H9 (cell line): ENCODE results near the gene PTDSS2. TPM values are rescaled to one million over a fixed set of nuclear protein-coding genes. Genes with fewer than 3 reads are reported as not detected.

Experiments
- DNase-seq: peaks from one replicate; pipeline ENCODE4 v3.0.0-alpha.2; 2017
- H2AFZ ChIP-seq: one replicate; pipeline ENCODE4 v1.6.1; 2013; ENCODE audit warnings: mild to moderate bottlenecking, low read length, control low read depth, moderate library complexity
- H2AK5ac ChIP-seq: 2 replicates; pipeline ENCODE4 v1.6.1; 2013; ENCODE audit warnings: low read length, control low read depth, mixed read lengths; ENCODE audit not compliant: insufficient read length
- H2BK120ac ChIP-seq: one replicate; pipeline ENCODE4 v1.6.1; 2013; ENCODE audit warnings: low read depth, mild to moderate bottlenecking, low read length, control low read depth, inconsistent platforms; ENCODE audit not compliant: poor library complexity, severe bottlenecking
- H2BK12ac ChIP-seq: 2 replicates; pipeline ENCODE4 v1.6.1; 2013; ENCODE audit warnings: low read length, control low read depth, mixed read lengths, low read depth; ENCODE audit not compliant: insufficient read length
- H2BK15ac ChIP-seq: 2 replicates; pipeline ENCODE4 v1.6.1; 2013; ENCODE audit warnings: low read depth, low read length, control low read depth
- H2BK20ac ChIP-seq: one replicate; pipeline ENCODE4 v1.6.1; 2013; ENCODE audit warnings: low read depth, mild to moderate bottlenecking, low read length, control low read depth, inconsistent platforms; ENCODE audit not compliant: poor library complexity, severe bottlenecking
- H2BK5ac ChIP-seq: 2 replicates; pipeline ENCODE4 v1.6.1; 2013; ENCODE audit warnings: low read length, control low read depth, mixed read lengths; ENCODE audit not compliant: insufficient read length
- H3K14ac ChIP-seq: 2 replicates; pipeline ENCODE4 v1.6.1; 2013; ENCODE audit warnings: low read length, control low read depth; ENCODE audit not compliant: insufficient read depth
- H3K18ac ChIP-seq: 2 replicates; pipeline ENCODE4 v1.6.1; 2013; ENCODE audit warnings: low read depth, mild to moderate bottlenecking, mixed read lengths, low read length, control low read depth; ENCODE audit not compliant: insufficient read length
- H3K23ac ChIP-seq: 2 replicates; pipeline ENCODE4 v1.6.1; 2013; ENCODE audit warnings: low read length, control low read depth, mixed read lengths, low read depth; ENCODE audit not compliant: insufficient read length
- H3K23me2 ChIP-seq: 2 replicates; pipeline ENCODE4 v1.6.1; 2013; ENCODE audit warnings: low read depth, mild to moderate bottlenecking, mixed read lengths, low read length, control low read depth; ENCODE audit not compliant: insufficient read length, poor library complexity, severe bottlenecking
- H3K27ac ChIP-seq: 2 replicates; pipeline ENCODE4 v1.5.1; 2013; ENCODE audit warnings: low read length, control low read depth, mixed read lengths, low read depth; ENCODE audit not compliant: insufficient read length
- H3K27me3 ChIP-seq: 2 replicates; pipeline ENCODE4 v1.6.1; 2013; ENCODE audit warnings: low read length, control low read depth, inconsistent platforms; ENCODE audit not compliant: insufficient read depth
- H3K4ac ChIP-seq: 2 replicates; pipeline ENCODE4 v1.6.1; 2013; ENCODE audit warnings: low read depth, mild to moderate bottlenecking, control low read depth, inconsistent platforms, low read length, moderate library complexity
- H3K4me1 ChIP-seq: 2 replicates; pipeline ENCODE4 v1.6.1; 2013; ENCODE audit warnings: low read length, control low read depth, inconsistent platforms; ENCODE audit not compliant: insufficient read depth
- H3K4me2 ChIP-seq: 2 replicates; pipeline ENCODE4 v1.6.1; 2013; ENCODE audit warnings: low read length, control low read depth, mixed read lengths; ENCODE audit not compliant: insufficient read length, insufficient read depth
- H3K56ac ChIP-seq: 2 replicates; pipeline ENCODE4 v1.6.1; 2013; ENCODE audit warnings: low read depth, mild to moderate bottlenecking, mixed read lengths, low read length, control low read depth; ENCODE audit not compliant: insufficient read length
- H3K79me1 ChIP-seq: 2 replicates; pipeline ENCODE4 v1.6.1; 2013; ENCODE audit warnings: low read depth, mild to moderate bottlenecking, moderate library complexity, low read length, control low read depth, inconsistent platforms; ENCODE audit not compliant: insufficient read depth, poor library complexity, severe bottlenecking
- H3K79me2 ChIP-seq: 2 replicates; pipeline ENCODE4 v1.6.1; 2013; ENCODE audit warnings: low read length, control low read depth, inconsistent platforms; ENCODE audit not compliant: insufficient read depth
- H3K9ac ChIP-seq: 2 replicates; pipeline ENCODE4 v1.6.1; 2013; ENCODE audit warnings: low read length, control low read depth, mixed read lengths; ENCODE audit not compliant: insufficient read length; ENCODE audit errors: extremely low read depth
- H3K9me3 ChIP-seq: one replicate; pipeline ENCODE4 v1.6.1; 2013; ENCODE audit warnings: low read depth, low read length, inconsistent platforms; ENCODE audit not compliant: control insufficient read depth
- H3T11ph ChIP-seq: one replicate; pipeline ENCODE4 v1.6.1; 2013; ENCODE audit warnings: mild to moderate bottlenecking, low read length, control low read depth, inconsistent platforms
- H4K20me1 ChIP-seq: one replicate; pipeline ENCODE4 v1.6.1; 2013; ENCODE audit not compliant: control insufficient read depth, insufficient read length, insufficient read depth
- H4K5ac ChIP-seq: 2 replicates; pipeline ENCODE4 v1.6.1; 2013; ENCODE audit warnings: low read depth, mild to moderate bottlenecking, mixed read lengths, low read length, control low read depth; ENCODE audit not compliant: insufficient read length
- H4K8ac ChIP-seq: replicated peaks from 2 replicates; pipeline ENCODE4 v1.6.1; 2013; ENCODE audit warnings: low read length, control low read depth, mixed read lengths, low read depth; ENCODE audit not compliant: insufficient read length
- H4K91ac ChIP-seq: 2 replicates; pipeline ENCODE4 v1.6.1; 2013; ENCODE audit warnings: low read depth, mild to moderate bottlenecking, moderate library complexity, mixed read lengths, low read length, control low read depth; ENCODE audit not compliant: insufficient read length
- H3K27ac Mint-ChIP-seq, 3 experiments: 2 replicates in 2 of 3; 3 replicates in 1 of 3; pipeline ENCODE4 v1.8.0; 2020 to 2021; ENCODE audit warnings: mixed read lengths in 3 of 3, mild to moderate bottlenecking in 1 of 3, moderate library complexity in 1 of 3
- H3K27me3 Mint-ChIP-seq: 2 replicates; pipeline ENCODE4 v1.8.0; 2021; ENCODE audit warnings: low read depth, mild to moderate bottlenecking, moderate library complexity, mixed read lengths
- H3K36me3 Mint-ChIP-seq, 3 experiments: 2 replicates in 2 of 3; 3 replicates in 1 of 3; pipeline ENCODE4 v1.8.0; 2020 to 2021; ENCODE audit warnings: low read depth in 3 of 3, mixed read lengths in 3 of 3; ENCODE audit not compliant: insufficient read depth in 1 of 3
- H3K4me1 Mint-ChIP-seq, 2 experiments: 2 replicates each; pipeline ENCODE4 v1.8.0; 2020; ENCODE audit warnings: mixed read lengths in 2 of 2
- H3K4me3 Mint-ChIP-seq, 2 experiments: 2 replicates in 1 of 2; 3 replicates in 1 of 2; pipeline ENCODE4 v1.8.0; 2020 to 2021; ENCODE audit warnings: mild to moderate bottlenecking in 2 of 2, mixed read lengths in 2 of 2, moderate library complexity in 1 of 2
- H3K9me3 Mint-ChIP-seq, 2 experiments: 2 replicates in 1 of 2; 3 replicates in 1 of 2; pipeline ENCODE4 v1.8.0; 2020; ENCODE audit warnings: mild to moderate bottlenecking in 2 of 2, mixed read lengths in 2 of 2, moderate library complexity in 1 of 2
- CTCF ChIP-seq: fragments of 200-600 bp; sonication (generic); conservative IDR thresholded peaks from 3 replicates; pipeline ENCODE4 v1.8.0; 2021; ENCODE audit warnings: antibody characterized with exemption, mild to moderate bottlenecking
- WGBS: extraction: QIAGEN DNeasy Blood & Tissue Kit; methylation state at CpG from one replicate; pipeline ENCODE4 v1.1.7; 2013; ENCODE audit warnings: missing lambda C conversion rate, low lambda C conversion rate, mixed read lengths; ENCODE audit not compliant: insufficient read length; ENCODE audit errors: extremely low coverage; 5-methylcytosine and 5-hydroxymethylcytosine counted together
- total RNA-seq: library from RNA; stranded (reverse); gene quantifications from 2 replicates; pipeline ENCODE4 v1.2.1, GENCODE V29; 2021

PTDSS2 gene
- total RNA-seq, 1 experiment from 2014 or later = 55.3 TPM

GRCh38 chr11:413120-414081 is 36.7 kb upstream of the PTDSS2 start:
- H3K56ac ChIP-seq = no peak overlapping the region
- H3K36me3 Mint-ChIP-seq = no peaks in the 10 kb centered on the region
- peaks cover 10% of the 10 kb centered on the region for H3K23me2 ChIP-seq
- H3K4me3 Mint-ChIP-seq = no peak overlapping the region
- no peak overlapping the region for H2BK15ac ChIP-seq
- H3K27me3 Mint-ChIP-seq = peaks cover 14% of the 10 kb centered on the region
- peaks cover 2% of the 10 kb centered on the region; the same call in 1 of the 2 replicates for H3K4me1 ChIP-seq
- no peak overlapping the region for H3K4me2 ChIP-seq
- no peak for TF ChIP-seq CTCF
- H3K4me1 Mint-ChIP-seq = peaks cover 17 to 26% of the 10 kb centered on the region in 2 experiments
- H3K9me3 Mint-ChIP-seq = no peaks in the 10 kb centered on the region; a peak in 1 of 5 replicates
- no peak overlapping the region for H4K8ac ChIP-seq
- H3K14ac ChIP-seq = no peak overlapping the region
- no peak overlapping the region for H4K5ac ChIP-seq
- H2AFZ ChIP-seq = no peak overlapping the region
- no peak overlapping the region for H2AK5ac ChIP-seq
- H4K20me1 ChIP-seq = peaks cover 5% of the 10 kb centered on the region
- no peak overlapping the region for H3K27ac ChIP-seq
- no peaks in the 10 kb centered on the region for H3K79me1 ChIP-seq
- DNase-seq = no peak
- no peak overlapping the region for H4K91ac ChIP-seq
- H2BK12ac ChIP-seq = no peak overlapping the region
- H2BK20ac ChIP-seq = no peak overlapping the region
- H3K79me2 ChIP-seq = no peaks in the 10 kb centered on the region; the same call in 1 of the 2 replicates
- H3K23ac ChIP-seq = no peak overlapping the region
- peak overlapping the region in 1 of 3 experiments; percentile 47; a peak in 1 of 7 replicates for H3K27ac Mint-ChIP-seq
- no peak overlapping the region for H3T11ph ChIP-seq
- H2BK5ac ChIP-seq = no peak overlapping the region
- no peak overlapping the region for H3K18ac ChIP-seq
- no peaks in the 10 kb centered on the region; the same call in 1 of the 2 replicates for H3K27me3 ChIP-seq
- no CpG with 5 or more reads among the region's 14 CpGs for WGBS
- no peak overlapping the region for H3K4ac ChIP-seq
- no peak overlapping the region for H3K9ac ChIP-seq
- H3K9me3 ChIP-seq = no peaks in the 10 kb centered on the region
- no peak overlapping the region for H2BK120ac ChIP-seq
